Stimulated activated CD4-positive, alpha-beta T cell treated with anti-CD3 and anti-CD28 coated beads, Interleukin-12 subunit alpha, Interleukin-12 subunit beta, amount 100 ng/mL, for 24 hours (primary cell): ENCODE results near the gene AFF3.
"Not testable (repeated sequence)": the region's sequence is repeated elsewhere in the genome, so short reads cannot be mapped to it uniquely, and the experiment has no call there.

Source experiments
- DNase-seq, 2 experiments: peaks; one replicate each; pipeline ENCODE4 v3.0.0-alpha.2; 2020; ENCODE audit warnings: low read depth in 2 of 2

AFF3 gene

GRCh38 chr2:100142393-100142792 is at the start of gene AFF3:
Gene AFF3, minus strand, starts transcription at chr2:100142590. Its CDS starts 38,136 bp downstream, at chr2:100104454.
- DNase-seq: peak; percentile 22 to 46

- DNase-seq: no peak
These were observed 47.0 kb upstream of the AFF3 start for GRCh38 chr2:100189387-100189786.

GRCh38 chr2:100188326-100188725 is 45.9 kb upstream of the AFF3 start:
- DNase-seq: no peak

- no peak for DNase-seq
These were observed 43.7 kb upstream of the AFF3 start for GRCh38 chr2:100186126-100186525.

GRCh38 chr2:100185516-100185915 is 43.1 kb upstream of the AFF3 start:
- no peak for DNase-seq

- DNase-seq: no peak
These were observed 42.7 kb upstream of the AFF3 start for GRCh38 chr2:100185105-100185504.

GRCh38 chr2:100184055-100184737 is 41.8 kb upstream of the AFF3 start:
- no peak for DNase-seq

- no peak for DNase-seq
These were observed 40.3 kb upstream of the AFF3 start for GRCh38 chr2:100182494-100183361.

GRCh38 chr2:100180503-100180902 is 38.1 kb upstream of the AFF3 start:
- no peak for DNase-seq

- DNase-seq: no peak
These were observed 37.4 kb upstream of the AFF3 start for GRCh38 chr2:100179806-100180205.

- no peak for DNase-seq
These were observed 36.5 kb upstream of the AFF3 start for GRCh38 chr2:100178864-100179263.

- peak in 1 of 2 experiments; percentile 22 for DNase-seq
These were observed 35.8 kb upstream of the AFF3 start for GRCh38 chr2:100178085-100178788.

GRCh38 chr2:100176925-100177324 is 34.5 kb upstream of the AFF3 start:
- no peak for DNase-seq

- DNase-seq: no peak
These were observed 31.6 kb upstream of the AFF3 start for GRCh38 chr2:100174026-100174431.

- DNase-seq: no peak
These were observed 24.3 kb upstream of the AFF3 start for GRCh38 chr2:100166701-100167100.

GRCh38 chr2:100163605-100164004 is 21.2 kb upstream of the AFF3 start:
- no peak for DNase-seq

GRCh38 chr2:100161945-100162620 is 19.7 kb upstream of the AFF3 start:
- DNase-seq: no peak

- no peak for DNase-seq
These were observed 18.0 kb upstream of the AFF3 start for GRCh38 chr2:100160396-100160795.

- not testable (repeated sequence) for DNase-seq
These were observed 9.4 kb upstream of the AFF3 start for GRCh38 chr2:100151832-100152231.

- DNase-seq: no peak
These were observed 8.9 kb upstream of the AFF3 start for GRCh38 chr2:100151310-100151709.

- no peak for DNase-seq
These were observed 6.5 kb upstream of the AFF3 start for GRCh38 chr2:100148883-100149282.

GRCh38 chr2:100146657-100146960 is 4.2 kb upstream of the AFF3 start:
- no peak for DNase-seq
